ENCODE data around the gene LAMB3. TPM values are rescaled to one million over a fixed set of nuclear protein-coding genes. Genes with fewer than 3 reads are reported as not detected.
A peak's percentile ranks its signal among the peaks of the same experiment; 100 is the strongest.

The LAMB3 gene
- total RNA-seq, 1 donor from 2014 or later: 18.3 TPM

DNA sequence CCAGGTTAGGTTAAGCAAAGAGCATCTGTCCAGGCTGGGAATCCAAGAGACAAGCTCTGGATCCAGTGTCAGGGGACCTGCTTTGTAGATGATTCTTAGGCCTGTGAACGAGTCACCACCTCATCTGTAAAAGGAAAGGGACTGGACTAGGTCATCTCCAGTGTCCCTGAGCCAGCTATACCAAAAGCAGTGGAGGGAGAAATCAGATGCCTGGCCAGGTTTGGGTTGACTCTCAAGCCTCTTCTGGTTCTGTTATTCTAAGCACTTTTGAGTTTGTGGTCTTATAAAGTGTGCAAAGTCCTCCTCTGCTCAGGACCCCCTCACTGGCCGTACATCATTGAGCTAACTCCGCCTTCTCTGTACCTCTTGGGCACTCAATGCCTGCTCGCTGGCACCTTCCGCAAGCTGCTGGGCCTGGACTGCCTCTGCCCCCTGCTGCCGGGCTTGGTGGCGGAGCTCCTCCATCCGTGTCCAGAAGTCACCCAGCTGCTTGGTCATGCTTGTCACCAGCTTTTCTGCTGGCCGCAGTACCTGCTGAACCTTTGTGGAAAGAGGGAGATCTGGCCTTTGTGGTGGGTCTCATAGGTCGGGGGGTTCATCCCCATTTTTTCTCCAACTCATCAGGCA is 35.1 kb downstream of the LAMB3 start:
- DNase-seq (ENCODE audit: low spot score): no peak
- H3K9me3 Mint-ChIP-seq: no peaks in the 10 kb centered on the region
- peaks cover 11% of the 10 kb centered on the region for H3K4me1 Mint-ChIP-seq (ENCODE audit: low read depth)
- no peak overlapping the region for H3K4me3 Mint-ChIP-seq
- no peak overlapping the region for H3K27ac Mint-ChIP-seq
- intact Hi-C loops (cut with micrococcal nuclease): no loop called here
- peaks cover 27% of the 10 kb centered on the region for H3K36me3 Mint-ChIP-seq (ENCODE audit: low read depth)
- no peaks in the 10 kb centered on the region for H3K27me3 Mint-ChIP-seq (ENCODE audit: insufficient read depth)

DNA sequence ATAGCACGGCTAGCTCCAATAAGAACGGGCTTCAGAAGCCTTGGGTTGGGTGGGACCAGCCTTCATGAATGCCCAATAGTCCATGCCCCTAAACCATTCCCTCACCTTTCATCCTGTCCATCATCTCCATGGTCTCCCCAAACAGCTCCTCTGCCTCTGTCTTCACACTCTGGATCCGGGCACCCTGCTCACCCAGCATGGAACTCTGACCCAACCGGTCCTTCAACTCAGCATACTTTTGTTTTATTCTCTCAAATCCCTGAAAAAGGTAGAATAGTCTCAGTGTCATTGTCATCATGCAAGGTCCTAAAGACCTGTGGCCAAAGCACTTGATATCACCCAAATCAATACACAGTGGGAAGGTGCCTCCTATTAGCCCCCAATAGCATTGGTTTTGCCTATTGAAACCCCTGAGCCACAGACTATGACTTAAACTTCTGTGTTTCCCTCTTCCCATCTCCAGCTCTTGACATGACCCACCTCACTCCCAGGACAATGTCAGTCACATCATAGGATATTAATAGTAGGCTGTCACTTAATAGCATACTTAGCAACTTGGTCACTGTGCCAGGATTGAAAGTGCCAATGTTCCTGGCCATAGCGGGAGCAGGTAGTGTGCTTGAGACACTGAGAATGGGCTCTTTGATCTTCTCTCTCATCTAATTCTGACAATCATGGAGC is 35.7 kb downstream of the LAMB3 start:
- Mint-ChIP-seq H3K4me3 (no peak overlapping the region), H3K9me3 (no peaks in the 10 kb centered on the region), H3K4me1 (ENCODE audit: low read depth) (peaks cover 11% of the 10 kb centered on the region), H3K27me3 (ENCODE audit: insufficient read depth) (no peaks in the 10 kb centered on the region), H3K27ac (no peak overlapping the region), H3K36me3 (ENCODE audit: low read depth) (peaks cover 23% of the 10 kb centered on the region)
- no peak for DNase-seq (ENCODE audit: low spot score)
- intact Hi-C loops (cut with micrococcal nuclease): no loop called here

- no peaks in the 10 kb centered on the region for H3K9me3 Mint-ChIP-seq
- no peak overlapping the region for H3K4me3 Mint-ChIP-seq
- H3K27ac Mint-ChIP-seq: no peak overlapping the region
- peaks cover 23% of the 10 kb centered on the region for H3K36me3 Mint-ChIP-seq (ENCODE audit: low read depth)
- peaks cover 11% of the 10 kb centered on the region for H3K4me1 Mint-ChIP-seq (ENCODE audit: low read depth)
- H3K27me3 Mint-ChIP-seq (ENCODE audit: insufficient read depth): no peaks in the 10 kb centered on the region
- DNase-seq (ENCODE audit: low spot score): no peak
- intact Hi-C loops (cut with micrococcal nuclease): no loop called here
These were observed 37.3 kb downstream of the LAMB3 start for GRCh38 chr1:209614906-209615305.

GRCh38 chr1:209614151-209614420 is 38.1 kb downstream of the LAMB3 start:
- H3K4me1 Mint-ChIP-seq (ENCODE audit: low read depth): peaks cover 11% of the 10 kb centered on the region
- H3K9me3 Mint-ChIP-seq: no peaks in the 10 kb centered on the region
- no peak overlapping the region for H3K4me3 Mint-ChIP-seq
- intact Hi-C loops (cut with micrococcal nuclease): no loop called here
- no peaks in the 10 kb centered on the region for H3K27me3 Mint-ChIP-seq (ENCODE audit: insufficient read depth)
- no peak for DNase-seq (ENCODE audit: low spot score)
- H3K36me3 Mint-ChIP-seq (ENCODE audit: low read depth): peaks cover 23% of the 10 kb centered on the region
- H3K27ac Mint-ChIP-seq: no peak overlapping the region

DNA sequence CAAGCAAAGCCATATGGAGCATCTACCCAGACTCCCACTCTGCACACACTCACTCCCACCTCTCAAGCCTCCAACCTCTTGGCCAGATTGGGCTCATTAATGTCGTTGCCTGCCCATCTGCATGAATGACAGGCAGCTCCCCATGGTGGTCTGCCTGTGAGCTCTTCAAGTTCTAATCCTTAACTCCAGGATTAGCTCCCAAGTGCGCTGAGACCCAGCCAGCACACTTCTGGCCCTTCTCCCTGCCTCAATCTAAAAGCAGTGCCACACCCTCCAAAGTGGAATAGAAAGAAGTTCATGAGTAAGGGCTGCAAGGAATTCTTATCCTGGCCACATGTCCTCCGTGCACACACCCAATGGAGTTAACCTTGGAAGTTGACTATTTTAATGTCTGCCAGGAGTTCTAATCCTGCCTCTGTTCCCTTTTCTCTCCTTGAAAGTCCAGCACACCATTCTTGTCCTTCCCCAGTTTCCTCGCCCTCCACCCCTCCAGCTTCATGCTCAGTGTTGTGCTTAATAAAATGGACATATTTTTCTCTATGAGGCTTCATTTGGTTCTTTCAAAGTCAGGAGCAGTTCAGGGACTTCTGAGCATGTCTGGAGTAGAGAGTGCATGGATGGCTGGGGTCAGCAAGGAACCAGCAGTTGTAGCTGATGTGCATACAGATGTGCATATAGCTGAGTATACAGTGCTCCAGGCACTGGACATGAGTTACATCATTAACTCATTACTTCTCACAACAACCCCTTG is 38.6 kb downstream of the LAMB3 start:
- Mint-ChIP-seq H3K9me3 (no peaks in the 10 kb centered on the region), H3K27me3 (ENCODE audit: insufficient read depth) (no peaks in the 10 kb centered on the region), H3K36me3 (ENCODE audit: low read depth) (peaks cover 23% of the 10 kb centered on the region), H3K4me1 (ENCODE audit: low read depth) (peaks cover 11% of the 10 kb centered on the region), H3K4me3 (no peak overlapping the region), H3K27ac (no peak overlapping the region)
- intact Hi-C loops (cut with micrococcal nuclease): no loop called here
- DNase-seq (ENCODE audit: low spot score): no peak

- H3K36me3 Mint-ChIP-seq (ENCODE audit: low read depth): peaks cover 22% of the 10 kb centered on the region
- H3K4me1 Mint-ChIP-seq (ENCODE audit: low read depth): peaks cover 11% of the 10 kb centered on the region
- no peaks in the 10 kb centered on the region for H3K27me3 Mint-ChIP-seq (ENCODE audit: insufficient read depth)
- H3K9me3 Mint-ChIP-seq: no peaks in the 10 kb centered on the region
- H3K4me3 Mint-ChIP-seq: no peak overlapping the region
- peak overlapping the region; percentile 10 for H3K27ac Mint-ChIP-seq
- no peak for DNase-seq (ENCODE audit: low spot score)
- intact Hi-C loops (cut with micrococcal nuclease): no loop called here
These were observed 39.4 kb downstream of the LAMB3 start for GRCh38 chr1:209612646-209613399.

- no peak for DNase-seq (ENCODE audit: low spot score)
- no peaks in the 10 kb centered on the region for H3K9me3 Mint-ChIP-seq
These were observed 40.3 kb downstream of the LAMB3 start for GRCh38 chr1:209611771-209612570.

DNA sequence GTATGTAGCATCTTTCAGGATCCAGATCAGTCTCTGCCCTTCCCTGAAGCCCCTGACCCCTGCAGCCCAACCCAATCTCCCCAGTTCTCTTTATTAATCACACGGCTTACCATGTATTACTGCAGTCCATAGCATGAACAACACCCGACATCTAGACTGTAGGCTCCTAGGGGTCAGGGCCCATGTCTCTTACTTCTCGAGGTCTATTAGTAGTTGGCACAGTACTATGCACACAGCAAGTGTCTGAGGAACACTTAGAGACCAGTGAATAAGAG is 41.7 kb downstream of the LAMB3 start:
- peaks cover 6% of the 10 kb centered on the region for H3K36me3 Mint-ChIP-seq (ENCODE audit: low read depth)
- no peak overlapping the region for H3K4me3 Mint-ChIP-seq
- no peak for DNase-seq (ENCODE audit: low spot score)
- no peak overlapping the region for H3K27ac Mint-ChIP-seq
- no peaks in the 10 kb centered on the region for H3K27me3 Mint-ChIP-seq (ENCODE audit: insufficient read depth)
- no peaks in the 10 kb centered on the region for H3K9me3 Mint-ChIP-seq
- intact Hi-C loops (cut with micrococcal nuclease): no loop called here
- H3K4me1 Mint-ChIP-seq (ENCODE audit: low read depth): peaks cover 16% of the 10 kb centered on the region

More at GRCh38 chr1:209611771-209612570, 40.3 kb downstream of the LAMB3 start:
- H3K4me3 Mint-ChIP-seq: no peak overlapping the region
- intact Hi-C loops (cut with micrococcal nuclease): no loop called here
- H3K27ac Mint-ChIP-seq: no peak overlapping the region
- H3K36me3 Mint-ChIP-seq (ENCODE audit: low read depth): peaks cover 16% of the 10 kb centered on the region
- no peaks in the 10 kb centered on the region for H3K27me3 Mint-ChIP-seq (ENCODE audit: insufficient read depth)
- peaks cover 11% of the 10 kb centered on the region for H3K4me1 Mint-ChIP-seq (ENCODE audit: low read depth)

GRCh38 chr1:209609791-209610630 is 42.2 kb downstream of the LAMB3 start:
- Mint-ChIP-seq H3K27ac (no peak overlapping the region), H3K4me3 (no peak overlapping the region), H3K9me3 (no peaks in the 10 kb centered on the region), H3K27me3 (ENCODE audit: insufficient read depth) (no peaks in the 10 kb centered on the region), H3K4me1 (ENCODE audit: low read depth) (peaks cover 22% of the 10 kb centered on the region), H3K36me3 (ENCODE audit: low read depth) (peaks cover 6% of the 10 kb centered on the region)
- DNase-seq (ENCODE audit: low spot score): no peak
- intact Hi-C loops (cut with micrococcal nuclease): no loop called here

DNA sequence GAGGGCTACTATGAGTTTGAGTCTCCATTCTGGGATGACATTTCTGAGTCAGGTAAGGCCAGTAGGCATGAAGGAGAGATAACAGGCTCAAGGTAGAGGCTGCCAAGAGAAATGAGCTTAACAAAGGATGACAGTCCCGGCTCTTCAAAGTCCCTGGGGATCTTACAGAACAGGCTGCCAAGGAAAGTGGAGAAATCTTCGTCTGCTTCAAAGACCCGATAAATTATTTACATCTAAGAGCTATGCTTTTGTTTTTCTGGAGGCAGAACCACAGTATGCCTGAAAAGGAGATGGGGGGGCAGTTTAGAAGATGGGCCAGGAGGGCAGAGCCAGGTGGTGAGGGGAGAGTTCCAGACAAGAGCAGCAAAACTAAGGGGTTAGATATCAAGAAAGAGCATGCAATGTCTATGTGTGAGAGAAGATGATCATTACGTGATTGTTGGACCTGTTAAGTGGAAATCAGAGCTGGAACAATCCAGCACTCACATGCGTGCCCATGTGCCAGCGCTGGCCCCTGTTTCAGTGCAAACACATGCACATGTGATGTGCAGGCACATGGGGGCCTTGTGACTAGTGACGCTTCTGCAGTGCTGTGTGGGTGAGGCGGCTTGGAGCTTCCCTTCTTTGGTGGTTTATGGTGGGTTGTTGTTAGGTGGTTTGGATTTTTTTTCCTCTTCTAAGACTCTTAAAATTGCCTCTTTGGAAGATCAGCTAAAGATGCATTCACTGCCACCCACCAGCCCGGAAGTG is 43.0 kb downstream of the LAMB3 start:
- Mint-ChIP-seq H3K4me1 (ENCODE audit: low read depth) (peaks cover 26% of the 10 kb centered on the region), H3K9me3 (no peaks in the 10 kb centered on the region), H3K4me3 (no peak overlapping the region), H3K36me3 (ENCODE audit: low read depth) (no peaks in the 10 kb centered on the region), H3K27me3 (ENCODE audit: insufficient read depth) (no peaks in the 10 kb centered on the region), H3K27ac (no peak overlapping the region)
- intact Hi-C loops (cut with micrococcal nuclease): no loop called here
- no peak for DNase-seq (ENCODE audit: low spot score)

GRCh38 chr1:209607795-209608178 is 44.4 kb downstream of the LAMB3 start:
- no peak for DNase-seq (ENCODE audit: low spot score)
- H3K36me3 Mint-ChIP-seq (ENCODE audit: low read depth): no peaks in the 10 kb centered on the region
- peaks cover 20% of the 10 kb centered on the region for H3K4me1 Mint-ChIP-seq (ENCODE audit: low read depth)
- intact Hi-C loops (cut with micrococcal nuclease): loop anchor here (1.0 to 2.0 kb wide), 5 partner anchors 39 to 161 kb away; partner anchors contain the start of gene LAMB3
- H3K9me3 Mint-ChIP-seq: no peaks in the 10 kb centered on the region
- H3K4me3 Mint-ChIP-seq: no peak overlapping the region
- no peaks in the 10 kb centered on the region for H3K27me3 Mint-ChIP-seq (ENCODE audit: insufficient read depth)
- H3K27ac Mint-ChIP-seq: no peak overlapping the region
